DND-41 (cell line): ENCODE data around the gene NR2F1.

Experiments used
- CTCF ChIP-seq: IDR thresholded peaks from 2 replicates; pipeline ENCODE4 v1.5.1; 2012; ENCODE audit warnings: borderline replicate concordance, low read length, moderate library complexity, mild to moderate bottlenecking; ENCODE audit not compliant: poor library complexity, severe bottlenecking; ENCODE audit errors: extremely low read depth
- EZH2 ChIP-seq: IDR thresholded peaks from 3 replicates; pipeline ENCODE4 v1.6.1; 2012; ENCODE audit warnings: borderline replicate concordance, low read depth, mild to moderate bottlenecking, moderate library complexity, low read length, inconsistent platforms; ENCODE audit not compliant: severe bottlenecking

GRCh38 chr5:93583439-93583767 is 381 bp downstream of the NR2F1 start:
- TF ChIP-seq EZH2 (no peak), CTCF (no peak)
